OCI-LY1 (cell line): ENCODE data around the gene GHITM.

ENCODE experiments used
- CTCF ChIP-seq: fragments of 200-600 bp; sonication (generic), shearing (Covaris generic); IDR thresholded peaks from 2 replicates; pipeline ENCODE4 v1.5.1; 2017; ENCODE audit warnings: mild to moderate bottlenecking, antibody characterized with exemption, low read length, moderate library complexity, mixed read lengths
- EZH2 ChIP-seq: fragments of 200-600 bp; sonication (generic), shearing (Covaris generic); IDR thresholded peaks from 2 replicates; pipeline ENCODE4 v1.8.0; 2017; ENCODE audit warnings: borderline replicate concordance, mixed run types, mild to moderate bottlenecking, antibody characterized with exemption, low read length, moderate library complexity, mixed read lengths

- TF ChIP-seq CTCF (no peak), EZH2 (no peak)
These were observed 38.9 kb downstream of the GHITM start for GRCh38 chr10:84178160-84178609.
